Keratinocyte (primary cell): Measurements from ENCODE around the gene TRMT1. TPM values are rescaled to one million over a fixed set of nuclear protein-coding genes. Genes with fewer than 3 reads are reported as not detected.

ENCODE experiments used
- DNase-seq: peaks from one replicate; pipeline ENCODE4 v3.0.0-alpha.2; 2011; ENCODE audit warnings: low read depth, missing footprints, low spot score
- FAIRE-seq: peaks from 2 replicates; lab custom pipeline; 2011; peaks lifted over from hg19 to GRCh38; lab: Jason Lieb, UNC
- H2AFZ ChIP-seq: 2 replicates; pipeline ENCODE4 v1.6.0; 2012; ENCODE audit warnings: low read length, control low read depth, inconsistent platforms; ENCODE audit not compliant: control insufficient read depth
- H3K27ac ChIP-seq: 2 replicates; pipeline ENCODE4 v1.5.1; 2011; ENCODE audit warnings: low read length; ENCODE audit not compliant: control insufficient read depth, insufficient read depth
- H3K27me3 ChIP-seq: 3 replicates; pipeline ENCODE4 v1.6.0; 2011; ENCODE audit warnings: low read length; ENCODE audit not compliant: control insufficient read depth, insufficient read depth; ENCODE audit errors: extremely low read depth
- H3K36me3 ChIP-seq, 2 experiments: 2 replicates in 1 of 2; 3 replicates in 1 of 2; pipeline ENCODE4 v1.5.1; 2011; ENCODE audit warnings: low read length in 2 of 2, mild to moderate bottlenecking in 1 of 2; ENCODE audit not compliant: control insufficient read depth in 2 of 2, insufficient read depth in 2 of 2; ENCODE audit errors: extremely low read depth in 1 of 2
- H3K4me1 ChIP-seq: 3 replicates; pipeline ENCODE4 v1.5.1; 2011; ENCODE audit warnings: low read length; ENCODE audit not compliant: control insufficient read depth, insufficient read depth; ENCODE audit errors: extremely low read depth
- H3K4me2 ChIP-seq: 3 replicates; pipeline ENCODE4 v1.6.0; 2011; ENCODE audit warnings: low read depth, low read length; ENCODE audit not compliant: control insufficient read depth, insufficient read depth; ENCODE audit errors: extremely low read depth
- H3K4me3 ChIP-seq, 3 experiments: fragments of 200-600 bp in 1 of 3; sonication (generic) in 1 of 3; 2 replicates in 2 of 3; 3 replicates in 1 of 3; pipeline ENCODE4 v1.5.1; 2011 to 2016; ENCODE audit warnings: low read length in 3 of 3, mild to moderate bottlenecking in 3 of 3, control low read depth in 2 of 3, inconsistent platforms in 1 of 3, low read depth in 1 of 3, mixed read lengths in 1 of 3, mixed run types in 1 of 3, moderate library complexity in 1 of 3; ENCODE audit not compliant: control insufficient read depth in 2 of 3, insufficient read depth in 2 of 3; ENCODE audit errors: extremely low read depth in 1 of 3
- H3K79me2 ChIP-seq: 2 replicates; pipeline ENCODE4 v1.6.0; 2012; ENCODE audit warnings: low read length; ENCODE audit not compliant: control insufficient read depth, insufficient read depth
- H3K9ac ChIP-seq: 3 replicates; pipeline ENCODE4 v1.6.0; 2011; ENCODE audit warnings: low read length; ENCODE audit not compliant: control insufficient read depth, insufficient read depth; ENCODE audit errors: extremely low read depth
- H3K9me1 ChIP-seq: 3 replicates; pipeline ENCODE4 v1.6.0; 2011; ENCODE audit warnings: low read length; ENCODE audit not compliant: control insufficient read depth, insufficient read depth; ENCODE audit errors: extremely low read depth
- H3K9me3 ChIP-seq: 2 replicates; pipeline ENCODE4 v1.5.1; 2012; ENCODE audit warnings: low read depth, low read length; ENCODE audit not compliant: control insufficient read depth
- H4K20me1 ChIP-seq: 3 replicates; pipeline ENCODE4 v1.6.0; 2011; ENCODE audit warnings: low read length; ENCODE audit not compliant: control insufficient read depth, insufficient read depth; ENCODE audit errors: extremely low read depth
- CTCF ChIP-seq, 3 experiments: IDR thresholded peaks in 1 of 3; conservative IDR thresholded peaks in 1 of 3; optimal IDR thresholded peaks in 1 of 3; 2 replicates in 2 of 3; 3 replicates in 1 of 3; pipeline versions ENCODE3 to v1.5.1; 2011; ENCODE audit warnings: low read length in 3 of 3, mild to moderate bottlenecking in 3 of 3, moderate library complexity in 2 of 3, control low read depth in 1 of 3, inconsistent platforms in 1 of 3; ENCODE audit not compliant: insufficient read depth in 2 of 3; ENCODE audit errors: extremely low read depth in 1 of 3
- EZH2 ChIP-seq: IDR thresholded peaks from one replicate; pipeline ENCODE4 v1.6.1; 2012; ENCODE audit warnings: inconsistent platforms, mild to moderate bottlenecking, low read length, moderate library complexity
- dilution Hi-C: fragments of 300-500 bp; cut with MboI; formaldehyde crosslinking; loops from one replicate; pipeline ENCODE4 v1.7.0; 2020; ENCODE audit warnings: low sequenced_read_pairs; ENCODE audit not compliant: extremely low pct_ligation_motif_present
- polyA plus RNA-seq, 5 experiments: library from polyadenylated mRNA; depleted of rRNA in 3 of 5; stranded (reverse) in 3 of 5; stranded (forward) in 1 of 5; unstranded in 1 of 5; fragments of >200 nt; gene quantifications; 1 replicate in 1 of 5; 2 replicates in 3 of 5; 3 replicates in 1 of 5; pipeline versions ENCODE4 v1.2.1 to v1.2.3, GENCODE V29; 2011 to 2012; ENCODE audit warnings: missing spikeins in 2 of 5, low read depth in 1 of 5, low replicate concordance in 1 of 5

The TRMT1 gene
- polyA plus RNA-seq, 1 donor (not counting 4 experiments of a cell fraction or from before 2014, with no cell fraction given): 30.9 TPM

GRCh38 chr19:13120031-13120430 lies 3.5 kb upstream of the TRMT1 start:
- no peak overlapping the region for H3K4me2 ChIP-seq
- TF ChIP-seq CTCF (optimal IDR thresholded peaks at IDR 0.05 in 1 of 3, IDR thresholded peaks at IDR 0.05 in 1 of 3, conservative IDR thresholded peaks at IDR 0.05 in 1 of 3; ENCODE audit: extremely low read depth in 1 of 3, insufficient read depth in 2 of 3, low read length in 3 of 3) (no peak), EZH2 (no peak)
- FAIRE-seq: no peak
- peaks cover 22% of the 10 kb centered on the region for H4K20me1 ChIP-seq
- H3K79me2 ChIP-seq: peaks cover 77% of the 10 kb centered on the region
- H3K27ac ChIP-seq: no peak overlapping the region
- dilution Hi-C loops: no loop called here
- no peak for DNase-seq
- no peak overlapping the region for H3K4me3 ChIP-seq
- H3K4me1 ChIP-seq: peaks cover 29% of the 10 kb centered on the region
- no peak overlapping the region for H3K9ac ChIP-seq
- H3K36me3 ChIP-seq: peaks cover 17 to 27% of the 10 kb centered on the region in 2 experiments
- H3K27me3 ChIP-seq: no peaks in the 10 kb centered on the region
- no peak overlapping the region for H2AFZ ChIP-seq
- H3K9me3 ChIP-seq: no peaks in the 10 kb centered on the region
- no peaks in the 10 kb centered on the region for H3K9me1 ChIP-seq

- dilution Hi-C loops: no loop called here
- Histone ChIP-seq H3K79me2 (peaks cover 77% of the 10 kb centered on the region), H3K27ac (peak overlapping the region; percentile 43), H3K4me3 (peak overlapping the region in 2 of 3 experiments; percentile 63 to 91), H3K9me1 (no peaks in the 10 kb centered on the region), H3K9ac (peak overlapping the region; percentile 78), H3K4me1 (peaks cover 32% of the 10 kb centered on the region), H4K20me1 (peaks cover 22% of the 10 kb centered on the region), H2AFZ (no peak overlapping the region), H3K9me3 (no peaks in the 10 kb centered on the region), H3K4me2 (peak overlapping the region; percentile 90), H3K36me3 (peaks cover 19 to 31% of the 10 kb centered on the region in 2 experiments), H3K27me3 (no peaks in the 10 kb centered on the region)
- FAIRE-seq (no peak), DNase-seq (no peak)
- TF ChIP-seq CTCF (optimal IDR thresholded peaks at IDR 0.05 in 1 of 3, IDR thresholded peaks at IDR 0.05 in 1 of 3, conservative IDR thresholded peaks at IDR 0.05 in 1 of 3; ENCODE audit: extremely low read depth in 1 of 3, insufficient read depth in 2 of 3, low read length in 3 of 3): no peak
- TF ChIP-seq EZH2: no peak
Measured at GRCh38 chr19:13119627-13120026, 3.1 kb upstream of the TRMT1 start.
